Measurements from ENCODE around the gene PGM1. TPM values are rescaled to one million over a fixed set of nuclear protein-coding genes. Genes with fewer than 3 reads are reported as not detected.

The PGM1 gene
- polyA plus RNA-seq, 1 of the 3 experiments (the other 2 are of a cell fraction), result 20.7 TPM

GRCh38 chr1:63671514-63671913, 78.3 kb downstream of the PGM1 start:
- H3K79me2 ChIP-seq (ENCODE audit: insufficient read depth), result no peaks in the 10 kb centered on the region
- no peaks in the 10 kb centered on the region for H3K9me3 ChIP-seq
- no peak overlapping the region for H3K4me3 ChIP-seq (ENCODE audit: low read depth in 2 of 2, low read length in 1 of 2)
- no peak overlapping the region for H3K27ac ChIP-seq (ENCODE audit: low read depth in 2 of 2, low read length in 1 of 2)
- no peaks in the 10 kb centered on the region for H3F3A ChIP-seq (replicated peaks; ENCODE audit: insufficient read depth)
- no peak overlapping the region for H3K9ac ChIP-seq
- no peaks in the 10 kb centered on the region for H3K27me3 ChIP-seq (ENCODE audit: insufficient read depth)
- H3K4me2 ChIP-seq, result no peak overlapping the region
- H4K20me1 ChIP-seq (ENCODE audit: insufficient read depth), result no peaks in the 10 kb centered on the region
- H2AFZ ChIP-seq (ENCODE audit: low read depth), result no peak overlapping the region
- TF ChIP-seq IRF3 (IDR thresholded peaks at IDR 0.05; ENCODE audit: low read depth, low read length) (no peak), TAF1 (IDR thresholded peaks at IDR 0.05; ENCODE audit: borderline replicate concordance, low read depth, low read length) (no peak), RXRA (IDR thresholded peaks at IDR 0.05; ENCODE audit: borderline replicate concordance, low read depth) (no peak), YY1 (IDR thresholded peaks at IDR 0.05; ENCODE audit: low read depth) (no peak), MXI1 (IDR thresholded peaks at IDR 0.05; ENCODE audit: low read depth, low read length) (no peak), POLR2AphosphoS5 (IDR thresholded peaks at IDR 0.05; ENCODE audit: low read depth, low read length) (no peak)
- H3K36me3 ChIP-seq (replicated peaks in 1 of 2; ENCODE audit: control insufficient read depth in 1 of 2, insufficient read depth in 2 of 2, low read length in 1 of 2), result no peaks in the 10 kb centered on the region
- peaks cover 0 to 17% of the 10 kb centered on the region in 2 experiments; a peak in 2 of 4 replicates for H3K4me1 ChIP-seq (ENCODE audit: control insufficient read depth in 1 of 2, insufficient read depth in 2 of 2, low read depth in 1 of 2, low read length in 1 of 2)
- no peak for DNase-seq
- WGBS (ENCODE audit: low lambda C conversion rate), result 96% methylated on average over 1 of the region's 1 CpG
- CTCF ChIA-PET, result interaction anchor here (1.8 kb wide), 2 partner anchors 21 to 465 kb away, joined by 5 to 6 read pairs; no protein-coding TSS in a partner anchor
- POLR2A ChIA-PET, result no interaction called here
- H3K9me2 ChIP-seq, result no peaks in the 10 kb centered on the region

GRCh38 chr1:63674238-63674864, 81.1 kb downstream of the PGM1 start:
- CTCF ChIA-PET, result interaction anchor here (0.5 to 5.4 kb wide), 59 partner anchors 9 to 583 kb away, joined by 3 to 71 read pairs (median 4); partner anchors contain the start of gene PGM1
- POLR2A ChIA-PET, result interaction anchor here (0.5 kb wide), 1 partner anchor 570 kb away, joined by 3 read pairs; no protein-coding TSS in a partner anchor

More at GRCh38 chr1:63674238-63674864, 81.1 kb downstream of the PGM1 start:
- Histone ChIP-seq H3K9me2 (no peaks in the 10 kb centered on the region), H3K27me3 (ENCODE audit: insufficient read depth) (no peaks in the 10 kb centered on the region), H3K9me3 (no peaks in the 10 kb centered on the region), H3K9ac (no peak overlapping the region), H2AFZ (ENCODE audit: low read depth) (no peak overlapping the region), H3K4me2 (no peak overlapping the region), H3K79me2 (ENCODE audit: insufficient read depth) (no peaks in the 10 kb centered on the region), H3K36me3 (replicated peaks in 1 of 2; ENCODE audit: control insufficient read depth in 1 of 2, insufficient read depth in 2 of 2, low read length in 1 of 2) (no peaks in the 10 kb centered on the region), H3F3A (replicated peaks; ENCODE audit: insufficient read depth) (no peaks in the 10 kb centered on the region), H4K20me1 (ENCODE audit: insufficient read depth) (no peaks in the 10 kb centered on the region), H3K27ac (ENCODE audit: low read depth in 2 of 2, low read length in 1 of 2) (peak overlapping the region in 1 of 2 experiments; percentile 76; a peak in 2 of 4 replicates), H3K4me3 (ENCODE audit: low read depth in 2 of 2, low read length in 1 of 2) (peak overlapping the region in 1 of 2 experiments; percentile 6; a peak in 1 of 4 replicates), H3K4me1 (ENCODE audit: control insufficient read depth in 1 of 2, insufficient read depth in 2 of 2, low read depth in 1 of 2, low read length in 1 of 2) (peaks cover 0 to 17% of the 10 kb centered on the region in 2 experiments; a peak in 2 of 4 replicates)
- TF ChIP-seq USF1 (IDR thresholded peaks at IDR 0.05; ENCODE audit: borderline replicate concordance, low read depth), result no peak
- TF ChIP-seq ELF1 (IDR thresholded peaks at IDR 0.05), result no peak
- TF ChIP-seq FOSL2 (IDR thresholded peaks at IDR 0.05; ENCODE audit: borderline replicate concordance, low read depth), result peak; percentile 68; the same call in 1 of the 2 replicates
- no peak for TF ChIP-seq ZBTB33 (IDR thresholded peaks at IDR 0.05; ENCODE audit: borderline replicate concordance, low read depth)
- peak; percentile 77 for TF ChIP-seq CTCF (IDR thresholded peaks at IDR 0.05)
- no peak for TF ChIP-seq MAX (IDR thresholded peaks at IDR 0.05; ENCODE audit: low read depth)
- TF ChIP-seq CHD2 (IDR thresholded peaks at IDR 0.05; ENCODE audit: low read length, partially characterized antibody), result no peak
- no peak for TF ChIP-seq MEF2A (IDR thresholded peaks at IDR 0.05; ENCODE audit: borderline replicate concordance, low read depth)
- TF ChIP-seq POLR2AphosphoS5 (IDR thresholded peaks at IDR 0.05; ENCODE audit: low read depth, low read length), result no peak
- no peak for TF ChIP-seq YY1 (IDR thresholded peaks at IDR 0.05; ENCODE audit: low read depth)
- TF ChIP-seq EZH2phosphoT487 (IDR thresholded peaks at IDR 0.05; ENCODE audit: borderline replicate concordance, low read depth), result no peak
- peak; percentile 80 for TF ChIP-seq SMC3 (IDR thresholded peaks at IDR 0.05; ENCODE audit: low read depth, low read length)
- peak; percentile 89 for TF ChIP-seq RAD21 (IDR thresholded peaks at IDR 0.05; ENCODE audit: low read length)
- no peak for TF ChIP-seq RXRA (IDR thresholded peaks at IDR 0.05; ENCODE audit: borderline replicate concordance, low read depth)
- TF ChIP-seq PBX3 (IDR thresholded peaks at IDR 0.05), result no peak
- peak; percentile 35; the same call in 1 of the 2 replicates for TF ChIP-seq JUND (IDR thresholded peaks at IDR 0.05)
- WGBS (ENCODE audit: low lambda C conversion rate), result 57% methylated on average over 6 of the region's 9 CpGs
- peak; percentile 72 for DNase-seq
